Mesothelial cell of epicardium (in vitro differentiated cells): ENCODE data around the gene AGXT. TPM values are rescaled to one million over a fixed set of nuclear protein-coding genes. Genes with fewer than 3 reads are reported as not detected.

Source experiments
- DNase-seq, 2 experiments: peaks; one replicate each; pipeline ENCODE4 v3.0.0; 2021; ENCODE audit warnings: low spot score in 2 of 2; ENCODE audit not compliant: unreplicated experiment in 2 of 2
- H3K27ac Mint-ChIP-seq: 2 replicates; pipeline ENCODE4 v1.8.0; 2021; ENCODE audit warnings: mixed read lengths
- H3K27me3 Mint-ChIP-seq: 2 replicates; pipeline ENCODE4 v1.8.0; 2021; ENCODE audit warnings: low read depth, mixed read lengths
- H3K36me3 Mint-ChIP-seq: 2 replicates; pipeline ENCODE4 v1.8.0; 2021; ENCODE audit warnings: mixed read lengths
- H3K4me1 Mint-ChIP-seq: 2 replicates; pipeline ENCODE4 v1.8.0; 2021; ENCODE audit warnings: mixed read lengths
- H3K4me3 Mint-ChIP-seq: 2 replicates; pipeline ENCODE4 v1.8.0; 2021; ENCODE audit warnings: mild to moderate bottlenecking, moderate library complexity, mixed read lengths
- H3K9me3 Mint-ChIP-seq: 2 replicates; pipeline ENCODE4 v1.8.0; 2021; ENCODE audit warnings: mixed read lengths
- total RNA-seq: library from RNA; stranded (reverse); gene quantifications from 3 replicates; pipeline ENCODE4 v1.2.1, GENCODE V29; 2021
- TF ChIP-seq, protein P1 (sequence below): fragments of 200-600 bp; sonication (generic); IDR thresholded peaks from one replicate; pipeline ENCODE4 v1.5.0; 2021; ENCODE audit warnings: antibody characterized with exemption; ENCODE audit not compliant: unreplicated experiment

The AGXT gene
- total RNA-seq, 1 donor from 2014 or later: not detected

GRCh38 chr2:240869956-240870875 lies 1.6 kb downstream of the AGXT start:
- Mint-ChIP-seq H3K9me3 (no peaks in the 10 kb centered on the region), H3K4me3 (no peak overlapping the region), H3K27ac (no peak overlapping the region), H3K36me3 (no peaks in the 10 kb centered on the region), H3K4me1 (no peaks in the 10 kb centered on the region), H3K27me3 (peaks cover 3% of the 10 kb centered on the region)
- no peak for DNase-seq
- TF ChIP-seq, protein P1, sequence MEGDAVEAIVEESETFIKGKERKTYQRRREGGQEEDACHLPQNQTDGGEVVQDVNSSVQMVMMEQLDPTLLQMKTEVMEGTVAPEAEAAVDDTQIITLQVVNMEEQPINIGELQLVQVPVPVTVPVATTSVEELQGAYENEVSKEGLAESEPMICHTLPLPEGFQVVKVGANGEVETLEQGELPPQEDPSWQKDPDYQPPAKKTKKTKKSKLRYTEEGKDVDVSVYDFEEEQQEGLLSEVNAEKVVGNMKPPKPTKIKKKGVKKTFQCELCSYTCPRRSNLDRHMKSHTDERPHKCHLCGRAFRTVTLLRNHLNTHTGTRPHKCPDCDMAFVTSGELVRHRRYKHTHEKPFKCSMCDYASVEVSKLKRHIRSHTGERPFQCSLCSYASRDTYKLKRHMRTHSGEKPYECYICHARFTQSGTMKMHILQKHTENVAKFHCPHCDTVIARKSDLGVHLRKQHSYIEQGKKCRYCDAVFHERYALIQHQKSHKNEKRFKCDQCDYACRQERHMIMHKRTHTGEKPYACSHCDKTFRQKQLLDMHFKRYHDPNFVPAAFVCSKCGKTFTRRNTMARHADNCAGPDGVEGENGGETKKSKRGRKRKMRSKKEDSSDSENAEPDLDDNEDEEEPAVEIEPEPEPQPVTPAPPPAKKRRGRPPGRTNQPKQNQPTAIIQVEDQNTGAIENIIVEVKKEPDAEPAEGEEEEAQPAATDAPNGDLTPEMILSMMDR: no peak

GRCh38 chr2:240871071-240871958 lies 2.7 kb downstream of the AGXT start:
- Mint-ChIP-seq H3K27me3 (no peaks in the 10 kb centered on the region), H3K4me1 (no peaks in the 10 kb centered on the region), H3K27ac (no peak overlapping the region), H3K4me3 (no peak overlapping the region), H3K36me3 (no peaks in the 10 kb centered on the region), H3K9me3 (no peaks in the 10 kb centered on the region)
- DNase-seq: no peak
- TF ChIP-seq, protein P1: no peak

GRCh38 chr2:240872317-240873097 lies 3.9 kb downstream of the AGXT start:
- Mint-ChIP-seq H3K36me3 (no peaks in the 10 kb centered on the region), H3K4me3 (no peak overlapping the region), H3K27me3 (no peaks in the 10 kb centered on the region), H3K4me1 (no peaks in the 10 kb centered on the region), H3K9me3 (no peaks in the 10 kb centered on the region), H3K27ac (no peak overlapping the region)
- TF ChIP-seq, protein P1: no peak
- DNase-seq: no peak

DNA sequence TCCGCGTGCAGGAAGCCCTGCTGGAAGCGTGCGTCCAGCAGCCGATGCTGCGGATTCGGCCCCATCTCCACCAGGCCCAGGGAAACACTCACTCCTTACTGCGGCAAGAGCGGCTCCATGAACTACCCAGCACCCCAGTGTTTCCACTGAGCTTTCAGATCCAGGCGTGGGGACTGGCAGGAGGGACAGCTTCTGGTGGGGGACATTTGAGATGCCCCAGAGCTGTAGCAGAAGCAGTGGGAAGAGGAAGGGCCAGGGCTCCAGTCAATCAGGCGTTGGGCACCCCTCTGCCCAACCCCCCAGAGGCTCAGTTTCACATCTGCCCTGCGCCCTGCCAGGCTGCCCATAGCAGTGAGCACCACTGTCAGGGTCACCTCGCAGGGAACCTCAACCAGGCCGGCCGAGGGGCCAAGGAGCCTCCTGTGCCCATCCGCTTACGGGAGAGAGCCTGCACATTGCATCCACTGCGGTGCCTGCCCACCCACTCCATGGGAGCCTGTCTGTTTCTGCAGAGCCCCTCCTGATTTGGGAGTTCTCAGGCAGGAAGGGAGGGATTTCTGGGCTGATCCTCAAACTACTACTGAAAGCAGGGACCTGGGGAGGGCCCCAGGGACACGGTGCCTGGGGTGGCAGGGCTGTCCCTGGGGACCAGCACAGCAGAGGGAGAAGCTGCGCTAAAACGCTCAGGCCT lies 4.6 kb downstream of the AGXT start:
- TF ChIP-seq, protein P1: no peak
- Mint-ChIP-seq H3K4me3 (no peak overlapping the region), H3K4me1 (no peaks in the 10 kb centered on the region), H3K27me3 (no peaks in the 10 kb centered on the region), H3K9me3 (no peaks in the 10 kb centered on the region), H3K36me3 (no peaks in the 10 kb centered on the region), H3K27ac (no peak overlapping the region)
- DNase-seq: no peak
